Liver (tissue), 3 donors: ENCODE measurements around the gene HNRNPA2B1.

ENCODE experiments used
- EGR1 ChIP-seq, 2 donors: IDR thresholded peaks; 2 replicates each; pipeline ENCODE4 v1.6.1; 2016 to 2018; ENCODE audit warnings: antibody characterized with exemption in 2 of 2, low read depth in 2 of 2
- FOXA1 ChIP-seq: IDR thresholded peaks from 2 replicates; pipeline ENCODE4 v1.6.1; 2016; ENCODE audit warnings: antibody characterized with exemption
- GABPA ChIP-seq, 2 donors: IDR thresholded peaks in 1 of 2; conservative IDR thresholded peaks in 1 of 2; 2 replicates each; pipeline ENCODE4 v1.6.1; 2016; ENCODE audit warnings: antibody characterized with exemption in 2 of 2, mild to moderate bottlenecking in 1 of 2, moderate library complexity in 1 of 2
- HNF4A ChIP-seq, 2 donors: conservative IDR thresholded peaks; 2 replicates each; pipeline ENCODE4 v1.6.1; 2016; ENCODE audit warnings: antibody characterized with exemption in 2 of 2, mild to moderate bottlenecking in 2 of 2
- TAF1 ChIP-seq: conservative IDR thresholded peaks from 2 replicates; pipeline ENCODE4 v1.6.1; 2016; ENCODE audit warnings: antibody characterized with exemption, mild to moderate bottlenecking
- YY1 ChIP-seq: IDR thresholded peaks from 2 replicates; pipeline ENCODE4 v1.6.1; 2016; ENCODE audit warnings: antibody characterized with exemption, mild to moderate bottlenecking
- TF ChIP-seq, protein P1 (sequence below): fragments of 150-350 bp; IDR thresholded peaks from 2 replicates; pipeline ENCODE4 v1.5.1; 2017; ENCODE audit warnings: improper control_type of control experiment, low read depth, low read length; ENCODE audit not compliant: missing input control
- TF ChIP-seq, protein P2 (sequence below): IDR thresholded peaks from 2 replicates; pipeline ENCODE4 v1.6.1; 2016; ENCODE audit warnings: antibody characterized with exemption
- TF ChIP-seq, protein P3 (sequence below): IDR thresholded peaks from 2 replicates; pipeline ENCODE4 v1.6.1; 2016; ENCODE audit warnings: antibody characterized with exemption
- TF ChIP-seq, protein P4 (sequence below): IDR thresholded peaks from 2 replicates; pipeline ENCODE4 v1.6.1; 2016; ENCODE audit warnings: antibody characterized with exemption
- donor health status: healthy.
- donor health status: healthy.

DNA sequence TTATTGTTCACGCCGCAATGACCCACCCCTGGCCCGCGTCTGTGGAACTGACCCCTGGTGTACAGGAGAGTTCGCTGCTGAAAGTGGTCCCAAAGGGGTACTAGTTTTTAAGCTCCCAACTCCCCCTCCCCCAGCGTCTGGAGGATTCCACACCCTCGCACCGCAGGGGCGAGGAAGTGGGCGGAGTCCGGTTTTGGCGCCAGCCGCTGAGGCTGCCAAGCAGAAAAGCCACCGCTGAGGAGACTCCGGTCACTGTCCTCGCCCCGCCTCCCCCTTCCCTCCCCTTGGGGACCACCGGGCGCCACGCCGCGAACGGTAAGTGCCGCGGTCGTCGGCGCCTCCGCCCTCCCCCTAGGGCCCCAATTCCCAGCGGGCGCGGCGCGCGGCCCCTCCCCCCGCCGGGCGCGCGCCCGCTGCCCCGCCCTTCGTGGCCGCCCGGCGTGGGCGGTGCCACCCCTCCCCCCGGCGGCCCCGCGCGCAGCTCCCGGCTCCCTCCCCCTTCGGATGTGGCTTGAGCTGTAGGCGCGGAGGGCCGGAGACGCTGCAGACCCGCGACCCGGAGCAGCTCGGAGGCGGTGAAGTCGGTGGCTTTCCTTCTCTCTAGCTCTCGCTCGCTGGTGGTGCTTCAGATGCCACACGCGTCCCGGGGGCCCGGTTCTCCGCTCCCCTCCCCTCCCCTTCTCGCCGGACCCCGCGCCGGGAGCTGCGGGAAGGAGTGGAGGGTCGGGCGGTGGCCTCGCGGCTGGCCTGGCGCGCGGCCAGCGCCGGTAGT is 887 bp upstream of the HNRNPA2B1 start, which contains the start of gene CBX3:
- TF ChIP-seq, protein P1, sequence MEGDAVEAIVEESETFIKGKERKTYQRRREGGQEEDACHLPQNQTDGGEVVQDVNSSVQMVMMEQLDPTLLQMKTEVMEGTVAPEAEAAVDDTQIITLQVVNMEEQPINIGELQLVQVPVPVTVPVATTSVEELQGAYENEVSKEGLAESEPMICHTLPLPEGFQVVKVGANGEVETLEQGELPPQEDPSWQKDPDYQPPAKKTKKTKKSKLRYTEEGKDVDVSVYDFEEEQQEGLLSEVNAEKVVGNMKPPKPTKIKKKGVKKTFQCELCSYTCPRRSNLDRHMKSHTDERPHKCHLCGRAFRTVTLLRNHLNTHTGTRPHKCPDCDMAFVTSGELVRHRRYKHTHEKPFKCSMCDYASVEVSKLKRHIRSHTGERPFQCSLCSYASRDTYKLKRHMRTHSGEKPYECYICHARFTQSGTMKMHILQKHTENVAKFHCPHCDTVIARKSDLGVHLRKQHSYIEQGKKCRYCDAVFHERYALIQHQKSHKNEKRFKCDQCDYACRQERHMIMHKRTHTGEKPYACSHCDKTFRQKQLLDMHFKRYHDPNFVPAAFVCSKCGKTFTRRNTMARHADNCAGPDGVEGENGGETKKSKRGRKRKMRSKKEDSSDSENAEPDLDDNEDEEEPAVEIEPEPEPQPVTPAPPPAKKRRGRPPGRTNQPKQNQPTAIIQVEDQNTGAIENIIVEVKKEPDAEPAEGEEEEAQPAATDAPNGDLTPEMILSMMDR, result no peak
- TF ChIP-seq YY1 (no peak), EGR1 (IDR thresholded peaks at IDR 0.05; ENCODE audit: low read depth in 2 of 2) (peak in 1 of 2 donors; percentile 51), HNF4A (conservative IDR thresholded peaks at IDR 0.05) (no peak), TAF1 (no peak), GABPA (IDR thresholded peaks at IDR 0.05 in 1 of 2, conservative IDR thresholded peaks at IDR 0.05 in 1 of 2) (no peak), FOXA1 (no peak)
- TF ChIP-seq, protein P2, sequence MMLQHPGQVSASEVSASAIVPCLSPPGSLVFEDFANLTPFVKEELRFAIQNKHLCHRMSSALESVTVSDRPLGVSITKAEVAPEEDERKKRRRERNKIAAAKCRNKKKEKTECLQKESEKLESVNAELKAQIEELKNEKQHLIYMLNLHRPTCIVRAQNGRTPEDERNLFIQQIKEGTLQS, result no peak
- TF ChIP-seq, protein P3, sequence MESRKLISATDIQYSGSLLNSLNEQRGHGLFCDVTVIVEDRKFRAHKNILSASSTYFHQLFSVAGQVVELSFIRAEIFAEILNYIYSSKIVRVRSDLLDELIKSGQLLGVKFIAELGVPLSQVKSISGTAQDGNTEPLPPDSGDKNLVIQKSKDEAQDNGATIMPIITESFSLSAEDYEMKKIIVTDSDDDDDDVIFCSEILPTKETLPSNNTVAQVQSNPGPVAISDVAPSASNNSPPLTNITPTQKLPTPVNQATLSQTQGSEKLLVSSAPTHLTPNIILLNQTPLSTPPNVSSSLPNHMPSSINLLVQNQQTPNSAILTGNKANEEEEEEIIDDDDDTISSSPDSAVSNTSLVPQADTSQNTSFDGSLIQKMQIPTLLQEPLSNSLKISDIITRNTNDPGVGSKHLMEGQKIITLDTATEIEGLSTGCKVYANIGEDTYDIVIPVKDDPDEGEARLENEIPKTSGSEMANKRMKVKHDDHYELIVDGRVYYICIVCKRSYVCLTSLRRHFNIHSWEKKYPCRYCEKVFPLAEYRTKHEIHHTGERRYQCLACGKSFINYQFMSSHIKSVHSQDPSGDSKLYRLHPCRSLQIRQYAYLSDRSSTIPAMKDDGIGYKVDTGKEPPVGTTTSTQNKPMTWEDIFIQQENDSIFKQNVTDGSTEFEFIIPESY, result no peak
- TF ChIP-seq, protein P4, sequence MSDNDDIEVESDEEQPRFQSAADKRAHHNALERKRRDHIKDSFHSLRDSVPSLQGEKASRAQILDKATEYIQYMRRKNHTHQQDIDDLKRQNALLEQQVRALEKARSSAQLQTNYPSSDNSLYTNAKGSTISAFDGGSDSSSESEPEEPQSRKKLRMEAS, result peak; percentile 15
